ENCODE measurements around the gene IGFBP5. TPM values are rescaled to one million over a fixed set of nuclear protein-coding genes. Genes with fewer than 3 reads are reported as not detected.

IGFBP5 gene
- total RNA-seq, 4 donors from 2014 or later = 146 to 263 (median 190) TPM

GRCh38 chr2:216727346-216728122, 32.2 kb upstream of the IGFBP5 start:
- no peaks in the 10 kb centered on the region for H3K27me3 ChIP-seq
- 71 to 72% methylated on average over 3 to 8 of the region's 8 CpGs for WGBS, 2 donors (ENCODE audit: low coverage in 1 of 2)
- no peaks in the 10 kb centered on the region for H3K9me3 ChIP-seq
- H3K36me3 ChIP-seq = no peaks in the 10 kb centered on the region
- no peak for DNase-seq
- H3K27ac ChIP-seq = no peak overlapping the region
- TF ChIP-seq POLR2A (IDR thresholded peaks at IDR 0.05) (no peak), EP300 (IDR thresholded peaks at IDR 0.05; ENCODE audit: low read depth) (no peak), POLR2AphosphoS5 (IDR thresholded peaks at IDR 0.05) (no peak), CTCF (IDR thresholded peaks at IDR 0.05) (no peak)
- H3K4me1 ChIP-seq = no peaks in the 10 kb centered on the region
- in situ Hi-C loops (cut with MboI; ENCODE audit: low pct_ligation_motif_present in 1 of 4, low pct_unique_long_range_greater_than_20kb in 1 of 4, low sequenced_read_pairs in 3 of 4) = no loop called here
- no peak overlapping the region for H3K4me3 ChIP-seq
- intact Hi-C loops (cut with DNase I; ENCODE audit: low total_unique reads) = no loop called here

GRCh38 chr2:216724190-216724589, 28.8 kb upstream of the IGFBP5 start:
- no peak for TF ChIP-seq POLR2AphosphoS5 (IDR thresholded peaks at IDR 0.05)
- TF ChIP-seq POLR2A (IDR thresholded peaks at IDR 0.05) = no peak
- Histone ChIP-seq H3K9me3 (no peaks in the 10 kb centered on the region), H3K27me3 (no peaks in the 10 kb centered on the region), H3K27ac (no peak overlapping the region), H3K4me1 (no peaks in the 10 kb centered on the region), H3K36me3 (no peaks in the 10 kb centered on the region), H3K4me3 (no peak overlapping the region)
- intact Hi-C loops (cut with DNase I; ENCODE audit: low total_unique reads) = no loop called here
- WGBS, 2 donors (ENCODE audit: low coverage in 1 of 2) = 84% methylated on average over 5 of the region's 5 CpGs; no CpG with 5 or more reads in 1 of the 2 donors
- in situ Hi-C loops (cut with MboI; ENCODE audit: low pct_ligation_motif_present in 1 of 4, low pct_unique_long_range_greater_than_20kb in 1 of 4, low sequenced_read_pairs in 3 of 4) = loop anchor here in 1 of 4 donors (25.0 kb wide), 1 partner anchor 413 kb away; no protein-coding TSS in a partner anchor
- no peak for DNase-seq

DNA sequence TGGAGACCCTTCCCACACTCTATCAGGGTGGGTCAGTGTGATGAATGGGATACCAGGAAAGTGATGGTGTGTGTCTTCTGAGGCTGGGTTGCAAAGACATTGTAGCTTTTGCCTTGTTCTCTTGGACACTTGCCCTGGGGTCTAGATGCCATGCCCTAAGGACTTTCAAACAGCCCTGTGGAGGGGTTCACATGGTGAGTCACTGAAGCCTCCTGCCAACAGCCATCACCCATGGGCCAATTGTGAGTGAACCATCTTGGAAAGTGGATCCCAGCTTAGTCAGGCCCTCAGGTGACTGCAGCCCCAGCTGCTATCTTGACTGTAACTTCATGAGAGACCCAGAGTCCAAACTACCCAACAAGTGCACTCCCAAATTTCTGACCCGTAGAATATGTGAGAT, 25.8 kb upstream of the IGFBP5 start:
- in situ Hi-C loops (cut with MboI; ENCODE audit: low pct_ligation_motif_present in 1 of 4, low pct_unique_long_range_greater_than_20kb in 1 of 4, low sequenced_read_pairs in 3 of 4) = loop anchor here in 1 of 4 donors (25.0 kb wide), 1 partner anchor 416 kb away; no protein-coding TSS in a partner anchor
- H3K9me3 ChIP-seq = no peaks in the 10 kb centered on the region

GRCh38 chr2:216720722-216721121, 25.4 kb upstream of the IGFBP5 start:
- in situ Hi-C loops (cut with MboI; ENCODE audit: low pct_ligation_motif_present in 1 of 4, low pct_unique_long_range_greater_than_20kb in 1 of 4, low sequenced_read_pairs in 3 of 4) = loop anchor here in 1 of 4 donors (25.0 kb wide), 1 partner anchor 417 kb away; no protein-coding TSS in a partner anchor
- intact Hi-C loops (cut with DNase I; ENCODE audit: low total_unique reads) = no loop called here
- WGBS, 2 donors (ENCODE audit: low coverage in 1 of 2) = 89% methylated on average over 4 of the region's 4 CpGs; no CpG with 5 or more reads in 1 of the 2 donors
- H3K27ac ChIP-seq = no peak overlapping the region
- H3K27me3 ChIP-seq = no peaks in the 10 kb centered on the region
- H3K4me3 ChIP-seq = no peak overlapping the region
- peak; percentile 61 for TF ChIP-seq EP300 (IDR thresholded peaks at IDR 0.05; ENCODE audit: low read depth)
- TF ChIP-seq POLR2A (IDR thresholded peaks at IDR 0.05) = no peak
- H3K9me3 ChIP-seq = no peaks in the 10 kb centered on the region
- H3K4me1 ChIP-seq = peaks cover 0 to 10% (median 0%) of the 10 kb centered on the region in 4 donors
- DNase-seq = no peak
- H3K36me3 ChIP-seq = no peaks in the 10 kb centered on the region

More for the DNA sequence above, 25.8 kb upstream of the IGFBP5 start:
- Histone ChIP-seq H3K4me3 (no peak overlapping the region), H3K4me1 (peaks cover 0 to 8% (median 0%) of the 10 kb centered on the region in 4 donors), H3K27ac (no peak overlapping the region), H3K36me3 (no peaks in the 10 kb centered on the region), H3K27me3 (no peaks in the 10 kb centered on the region)
- no peak for DNase-seq
- no peak for TF ChIP-seq POLR2AphosphoS5 (IDR thresholded peaks at IDR 0.05)
- 80 to 88% methylated on average over 1 of the region's 1 CpG for whole genome bisulfite sequencing, 2 donors (ENCODE audit: low coverage in 1 of 2)
- intact Hi-C loops (cut with DNase I; ENCODE audit: low total_unique reads) = no loop called here

- Histone ChIP-seq H3K4me1 (peaks cover 0 to 26% (median 0%) of the 10 kb centered on the region in 4 donors), H3K36me3 (no peaks in the 10 kb centered on the region), H3K4me3 (no peak overlapping the region), H3K27ac (no peak overlapping the region), H3K27me3 (no peaks in the 10 kb centered on the region), H3K9me3 (no peaks in the 10 kb centered on the region)
- intact Hi-C loops (cut with DNase I; ENCODE audit: low total_unique reads) (no loop called here), in situ Hi-C loops (cut with MboI; ENCODE audit: low pct_ligation_motif_present in 1 of 4, low pct_unique_long_range_greater_than_20kb in 1 of 4, low sequenced_read_pairs in 3 of 4) (loop anchor here in 1 of 4 donors (25.0 kb wide), 1 partner anchor 419 kb away; no protein-coding TSS in a partner anchor)
- 82 to 100% methylated on average over 1 to 8 of the region's 8 CpGs for WGBS, 2 donors (ENCODE audit: low coverage in 1 of 2)
- DNase-seq = no peak
- TF ChIP-seq CTCF (IDR thresholded peaks at IDR 0.05) = no peak
- TF ChIP-seq POLR2A (IDR thresholded peaks at IDR 0.05) = no peak
- TF ChIP-seq POLR2AphosphoS5 (IDR thresholded peaks at IDR 0.05) = no peak
- TF ChIP-seq EP300 (IDR thresholded peaks at IDR 0.05; ENCODE audit: low read depth) = no peak
Observed at GRCh38 chr2:216717907-216718615, 22.7 kb upstream of the IGFBP5 start.

All from transverse colon (tissue), 4 donors.